K562 (cell line): Measurements from ENCODE around the gene HLA-DPA1. TPM values are rescaled to one million over a fixed set of nuclear protein-coding genes. Genes with fewer than 3 reads are reported as not detected.

ENCODE experiments used
- CHCHD3 ChIP-seq: fragments of 250-450 bp; sonication (Bioruptor Pico); IDR thresholded peaks from 2 replicates; pipeline ENCODE4 v2.1.2; 2022; ENCODE audit warnings: mild to moderate bottlenecking
- MYC ChIP-seq, 2 experiments: fragments of 250-450 bp in 1 of 2; sonication (Bioruptor Pico) in 1 of 2; IDR thresholded peaks; 2 replicates each; pipeline versions ENCODE4 v1.5.1 to v1.6.1; 2012 to 2021; ENCODE audit warnings: low read depth in 2 of 2, borderline replicate concordance in 1 of 2, improper control_type of control experiment in 1 of 2, low read length in 1 of 2, mild to moderate bottlenecking in 1 of 2, moderate library complexity in 1 of 2
- PCBP1 ChIP-seq: fragments of 200-400 bp; formaldehyde crosslinking; IDR thresholded peaks from 2 replicates; pipeline ENCODE4 v1.6.1; 2018; ENCODE audit warnings: mild to moderate bottlenecking, low read depth, low read length; ENCODE audit not compliant: poor library complexity, severe bottlenecking
- RCOR1 ChIP-seq, 2 experiments: IDR thresholded peaks; 2 replicates each; pipeline ENCODE4 v1.6.1; 2012; ENCODE audit warnings: low read depth in 2 of 2, low read length in 2 of 2, borderline replicate concordance in 1 of 2, improper control_type of control experiment in 1 of 2
- SMAD4 ChIP-seq: fragments of 250-450 bp; sonication (Bioruptor Pico); conservative IDR thresholded peaks from 2 replicates; pipeline ENCODE4 v1.8.0; 2021; ENCODE audit warnings: inconsistent platforms, mild to moderate bottlenecking, moderate library complexity
- SMARCA4 ChIP-seq: fragments of 450-650 bp; IDR thresholded peaks from 2 replicates; pipeline ENCODE4 v1.6.1; 2016
- SRSF1 ChIP-seq: fragments of 200-400 bp; formaldehyde crosslinking; IDR thresholded peaks from 2 replicates; pipeline ENCODE4 v1.6.1; 2017; ENCODE audit warnings: mild to moderate bottlenecking, low read depth, low read length, moderate library complexity
- TCF7L2 ChIP-seq: fragments of 150-350 bp; IDR thresholded peaks from 2 replicates; pipeline ENCODE4 v1.6.1; 2016; ENCODE audit warnings: low read depth, mild to moderate bottlenecking, low read length, moderate library complexity
- ZNF24 ChIP-seq: fragments of 450-650 bp; IDR thresholded peaks from 2 replicates; pipeline ENCODE4 v1.6.1; 2016
- ZNF282 ChIP-seq: sonication (generic); formaldehyde crosslinking; IDR thresholded peaks from 2 replicates; pipeline ENCODE4 v1.8.1; 2023; ENCODE audit warnings: missing genetic modification reagents
- polyA plus RNA-seq, 8 experiments: library from polyadenylated mRNA; depleted of rRNA in 4 of 8; stranded (reverse) in 5 of 8; unstranded in 3 of 8; fragments of >200 nt; fragmentation: Nextera tagmentation in 2 of 8; fragmentation: Illumina TruSeq in 1 of 8; extraction: Ambion mirVana in 2 of 8; extraction: Trizol in 1 of 8; gene quantifications; 2 replicates each; pipeline versions ENCODE4 v1.2.1 to v1.2.3, GENCODE V29; 2011 to 2014; ENCODE audit warnings: inconsistent platforms in 1 of 8, missing spikeins in 1 of 8
- total RNA-seq, 7 experiments: library from RNA; depleted of rRNA in 6 of 7; stranded (reverse); fragments of >200 nt in 6 of 7; fragmentation: Illumina TruSeq in 2 of 7; extraction: Trizol in 2 of 7; gene quantifications; 2 replicates each; pipeline versions ENCODE4 v1.2.1 to v1.2.3, GENCODE V29; 2011 to 2021; ENCODE audit warnings: low replicate concordance in 1 of 7
- TF ChIP-seq, protein P1 (sequence below): IDR thresholded peaks from 2 replicates; pipeline ENCODE4 v1.6.1; 2012; ENCODE audit warnings: low read depth, low read length, improper control_type of control experiment, borderline replicate concordance
- TF ChIP-seq, protein P2 (sequence below): fragments of 450-650 bp; conservative IDR thresholded peaks from 2 replicates; pipeline ENCODE4 v1.6.1; 2016; ENCODE audit warnings: missing genetic modification characterization, low read depth, mild to moderate bottlenecking, missing compliant biosample characterization, moderate library complexity
- TF ChIP-seq, protein P3 (sequence below): fragments of 450-650 bp; formaldehyde crosslinking; IDR thresholded peaks from 2 replicates; pipeline ENCODE4 v1.4.0; 2020; ENCODE audit warnings: mild to moderate bottlenecking, mixed read lengths

HLA-DPA1 gene
- total and polyA plus RNA-seq, 9 of the 15 experiments (the other 6 are each of a cell fraction or from before 2014, with no cell fraction given) = 0.23 to 0.93 (median 0.55) TPM

DNA sequence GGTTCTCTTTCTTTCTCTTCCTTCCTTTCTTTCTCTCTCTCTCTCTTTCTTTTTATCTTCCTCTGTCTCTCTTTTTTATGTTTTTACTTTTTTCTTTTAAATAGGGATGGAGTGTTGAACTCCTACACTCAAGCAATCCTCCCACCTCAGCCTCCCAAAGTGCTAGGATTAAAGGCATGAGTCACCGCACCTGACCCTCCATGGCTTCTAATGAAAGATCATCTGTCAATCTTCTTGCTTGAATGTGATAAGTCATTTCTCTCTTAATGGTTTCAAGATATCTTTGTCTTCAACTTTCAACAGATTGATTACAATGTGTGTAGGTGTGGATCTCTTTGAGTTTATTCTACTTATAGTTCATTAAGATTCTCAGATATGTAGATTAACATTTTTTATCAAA is 38.9 kb downstream of the HLA-DPA1 start (continued):
- TF ChIP-seq, protein P1, sequence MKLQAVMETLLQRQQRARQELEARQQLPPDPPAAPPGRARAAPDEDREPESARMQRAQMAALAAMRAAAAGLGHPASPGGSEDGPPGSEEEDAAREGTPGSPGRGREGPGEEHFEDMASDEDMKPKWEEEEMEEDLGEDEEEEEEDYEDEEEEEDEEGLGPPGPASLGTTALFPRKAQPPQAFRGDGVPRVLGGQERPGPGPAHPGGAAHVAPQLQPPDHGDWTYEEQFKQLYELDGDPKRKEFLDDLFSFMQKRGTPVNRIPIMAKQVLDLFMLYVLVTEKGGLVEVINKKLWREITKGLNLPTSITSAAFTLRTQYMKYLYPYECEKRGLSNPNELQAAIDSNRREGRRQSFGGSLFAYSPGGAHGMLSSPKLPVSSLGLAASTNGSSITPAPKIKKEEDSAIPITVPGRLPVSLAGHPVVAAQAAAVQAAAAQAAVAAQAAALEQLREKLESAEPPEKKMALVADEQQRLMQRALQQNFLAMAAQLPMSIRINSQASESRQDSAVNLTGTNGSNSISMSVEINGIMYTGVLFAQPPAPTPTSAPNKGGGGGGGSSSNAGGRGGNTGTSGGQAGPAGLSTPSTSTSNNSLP = no peak
- no peak for TF ChIP-seq MYC (IDR thresholded peaks at IDR 0.05; ENCODE audit: low read depth, low read length)
- TF ChIP-seq MYC (CRISPR knock-in tag; IDR thresholded peaks at IDR 0.05; ENCODE audit: borderline replicate concordance, low read depth) = no peak
- TF ChIP-seq, protein P2, sequence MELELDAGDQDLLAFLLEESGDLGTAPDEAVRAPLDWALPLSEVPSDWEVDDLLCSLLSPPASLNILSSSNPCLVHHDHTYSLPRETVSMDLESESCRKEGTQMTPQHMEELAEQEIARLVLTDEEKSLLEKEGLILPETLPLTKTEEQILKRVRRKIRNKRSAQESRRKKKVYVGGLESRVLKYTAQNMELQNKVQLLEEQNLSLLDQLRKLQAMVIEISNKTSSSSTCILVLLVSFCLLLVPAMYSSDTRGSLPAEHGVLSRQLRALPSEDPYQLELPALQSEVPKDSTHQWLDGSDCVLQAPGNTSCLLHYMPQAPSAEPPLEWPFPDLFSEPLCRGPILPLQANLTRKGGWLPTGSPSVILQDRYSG (tag) = no peak
- TF ChIP-seq SMAD4 (CRISPR knock-in tag) = no peak
- no peak for TF ChIP-seq TCF7L2
- no peak for TF ChIP-seq PCBP1
- TF ChIP-seq SMARCA4 = no peak
- TF ChIP-seq RCOR1 (IDR thresholded peaks at IDR 0.05; ENCODE audit: borderline replicate concordance in 1 of 2, low read depth in 2 of 2, low read length in 2 of 2) = no peak
- no peak for TF ChIP-seq ZNF282 (CRISPR knock-in tag)
- no peak for TF ChIP-seq SRSF1
- no peak for TF ChIP-seq ZNF24
- TF ChIP-seq, protein P3, sequence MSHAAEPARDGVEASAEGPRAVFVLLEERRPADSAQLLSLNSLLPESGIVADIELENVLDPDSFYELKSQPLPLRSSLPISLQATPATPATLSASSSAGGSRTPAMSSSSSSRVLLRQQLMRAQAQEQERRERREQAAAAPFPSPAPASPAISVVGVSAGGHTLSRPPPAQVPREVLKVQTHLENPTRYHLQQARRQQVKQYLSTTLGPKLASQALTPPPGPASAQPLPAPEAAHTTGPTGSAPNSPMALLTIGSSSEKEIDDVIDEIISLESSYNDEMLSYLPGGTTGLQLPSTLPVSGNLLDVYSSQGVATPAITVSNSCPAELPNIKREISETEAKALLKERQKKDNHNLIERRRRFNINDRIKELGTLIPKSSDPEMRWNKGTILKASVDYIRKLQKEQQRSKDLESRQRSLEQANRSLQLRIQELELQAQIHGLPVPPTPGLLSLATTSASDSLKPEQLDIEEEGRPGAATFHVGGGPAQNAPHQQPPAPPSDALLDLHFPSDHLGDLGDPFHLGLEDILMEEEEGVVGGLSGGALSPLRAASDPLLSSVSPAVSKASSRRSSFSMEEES = no peak
- TF ChIP-seq CHCHD3 (CRISPR knock-in tag) = no peak
